ENCODE measurements around the gene PSMC1.

DNA sequence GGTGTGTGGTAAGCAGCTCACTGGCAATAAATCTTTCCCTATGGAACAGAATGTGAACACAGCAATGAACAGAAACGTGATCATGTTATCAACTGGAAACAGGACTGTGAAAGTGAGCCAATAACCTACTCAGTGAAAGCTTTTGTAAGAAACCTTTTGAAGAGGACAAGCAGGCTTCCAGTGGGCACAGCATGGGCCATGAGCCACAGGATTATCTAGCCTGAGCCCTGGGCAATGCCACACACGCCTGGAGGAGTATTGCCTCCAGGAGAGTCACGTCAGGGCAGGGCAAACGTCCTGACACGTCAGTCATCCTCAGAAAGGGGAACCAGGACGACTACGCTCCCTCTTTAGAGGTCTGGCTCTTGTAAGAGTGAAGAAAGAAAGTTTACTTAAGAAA is 43.1 kb downstream of the PSMC1 start:
- TF ChIP-seq, protein P1, sequence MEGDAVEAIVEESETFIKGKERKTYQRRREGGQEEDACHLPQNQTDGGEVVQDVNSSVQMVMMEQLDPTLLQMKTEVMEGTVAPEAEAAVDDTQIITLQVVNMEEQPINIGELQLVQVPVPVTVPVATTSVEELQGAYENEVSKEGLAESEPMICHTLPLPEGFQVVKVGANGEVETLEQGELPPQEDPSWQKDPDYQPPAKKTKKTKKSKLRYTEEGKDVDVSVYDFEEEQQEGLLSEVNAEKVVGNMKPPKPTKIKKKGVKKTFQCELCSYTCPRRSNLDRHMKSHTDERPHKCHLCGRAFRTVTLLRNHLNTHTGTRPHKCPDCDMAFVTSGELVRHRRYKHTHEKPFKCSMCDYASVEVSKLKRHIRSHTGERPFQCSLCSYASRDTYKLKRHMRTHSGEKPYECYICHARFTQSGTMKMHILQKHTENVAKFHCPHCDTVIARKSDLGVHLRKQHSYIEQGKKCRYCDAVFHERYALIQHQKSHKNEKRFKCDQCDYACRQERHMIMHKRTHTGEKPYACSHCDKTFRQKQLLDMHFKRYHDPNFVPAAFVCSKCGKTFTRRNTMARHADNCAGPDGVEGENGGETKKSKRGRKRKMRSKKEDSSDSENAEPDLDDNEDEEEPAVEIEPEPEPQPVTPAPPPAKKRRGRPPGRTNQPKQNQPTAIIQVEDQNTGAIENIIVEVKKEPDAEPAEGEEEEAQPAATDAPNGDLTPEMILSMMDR (IDR thresholded peaks at IDR 0.05; ENCODE audit: insufficient read depth, low read length, poor library complexity, severe bottlenecking): no peak
- TF ChIP-seq EZH2phosphoT487 (conservative IDR thresholded peaks at IDR 0.05; ENCODE audit: low read length): no peak
